Left ventricle myocardium inferior (tissue), 1 donor: ENCODE data around the gene GAA. TPM values are rescaled to one million over a fixed set of nuclear protein-coding genes. Genes with fewer than 3 reads are reported as not detected.
A peak's percentile ranks its signal among the peaks of the same experiment; 100 is the strongest.

Experiments
- DNase-seq: peaks from one replicate; pipeline ENCODE4 v3.0.0-alpha.2; 2020
- H3K27ac ChIP-seq: fragments of 200-600 bp; replicated peaks from 2 replicates; pipeline ENCODE4 v1.8.0; 2021
- H3K27me3 ChIP-seq: fragments of 200-600 bp; 2 replicates; pipeline ENCODE4 v1.8.0; 2021; ENCODE audit warnings: low read depth
- H3K36me3 ChIP-seq: fragments of 200-600 bp; 2 replicates; pipeline ENCODE4 v1.8.0; 2021
- H3K4me1 ChIP-seq: fragments of 200-600 bp; 2 replicates; pipeline ENCODE4 v1.8.0; 2021
- H3K4me3 ChIP-seq: fragments of 200-600 bp; 2 replicates; pipeline ENCODE4 v1.8.0; 2021; ENCODE audit warnings: mild to moderate bottlenecking, moderate library complexity
- H3K9me3 ChIP-seq: fragments of 200-600 bp; replicated peaks from 2 replicates; pipeline ENCODE4 v1.8.0; 2021
- intact Hi-C: fragments of 100-400 bp; cut with micrococcal nuclease; formaldehyde crosslinking; loops from one replicate; pipeline ENCODE4 v1.11.0; 2022
- total RNA-seq: library from RNA; stranded (reverse); fragmentation: NEBNext Ultra II Directional; extraction: Animal tissue kit (Norgen Biotek cat#: 25700); gene quantifications from one replicate; pipeline ENCODE4 v1.2.1, GENCODE V29; 2021
- TF ChIP-seq, protein P1 (sequence below): fragments of 200-600 bp; IDR thresholded peaks from 2 replicates; pipeline ENCODE4 v1.8.0; 2021; ENCODE audit warnings: antibody characterized with exemption, mild to moderate bottlenecking, borderline replicate concordance
- donor health status: DM: no; HTN: yes; CAD: no; lungs with severe emphysema.

GAA gene
- total RNA-seq, 1 donor from 2014 or later, result 44.4 TPM

GRCh38 chr17:80060644-80061043, 40.7 kb upstream of the GAA start:
- Histone ChIP-seq H3K27ac (no peak overlapping the region), H3K4me1 (no peaks in the 10 kb centered on the region), H3K27me3 (no peaks in the 10 kb centered on the region), H3K36me3 (peaks cover 5% of the 10 kb centered on the region), H3K9me3 (no peaks in the 10 kb centered on the region), H3K4me3 (no peak overlapping the region)
- DNase-seq, result no peak
- TF ChIP-seq, protein P1, sequence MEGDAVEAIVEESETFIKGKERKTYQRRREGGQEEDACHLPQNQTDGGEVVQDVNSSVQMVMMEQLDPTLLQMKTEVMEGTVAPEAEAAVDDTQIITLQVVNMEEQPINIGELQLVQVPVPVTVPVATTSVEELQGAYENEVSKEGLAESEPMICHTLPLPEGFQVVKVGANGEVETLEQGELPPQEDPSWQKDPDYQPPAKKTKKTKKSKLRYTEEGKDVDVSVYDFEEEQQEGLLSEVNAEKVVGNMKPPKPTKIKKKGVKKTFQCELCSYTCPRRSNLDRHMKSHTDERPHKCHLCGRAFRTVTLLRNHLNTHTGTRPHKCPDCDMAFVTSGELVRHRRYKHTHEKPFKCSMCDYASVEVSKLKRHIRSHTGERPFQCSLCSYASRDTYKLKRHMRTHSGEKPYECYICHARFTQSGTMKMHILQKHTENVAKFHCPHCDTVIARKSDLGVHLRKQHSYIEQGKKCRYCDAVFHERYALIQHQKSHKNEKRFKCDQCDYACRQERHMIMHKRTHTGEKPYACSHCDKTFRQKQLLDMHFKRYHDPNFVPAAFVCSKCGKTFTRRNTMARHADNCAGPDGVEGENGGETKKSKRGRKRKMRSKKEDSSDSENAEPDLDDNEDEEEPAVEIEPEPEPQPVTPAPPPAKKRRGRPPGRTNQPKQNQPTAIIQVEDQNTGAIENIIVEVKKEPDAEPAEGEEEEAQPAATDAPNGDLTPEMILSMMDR, result no peak
- intact Hi-C loops, result no loop called here

- TF ChIP-seq, protein P1, result no peak
- no peaks in the 10 kb centered on the region for H3K9me3 ChIP-seq
- no peak overlapping the region for H3K4me3 ChIP-seq
- intact Hi-C loops, result no loop called here
- H3K27ac ChIP-seq, result no peak overlapping the region
- H3K36me3 ChIP-seq, result peaks cover 5% of the 10 kb centered on the region
- H3K4me1 ChIP-seq, result no peaks in the 10 kb centered on the region
- H3K27me3 ChIP-seq, result no peaks in the 10 kb centered on the region
- DNase-seq, result no peak
Measured at GRCh38 chr17:80061421-80061820, 40.0 kb upstream of the GAA start.

DNA sequence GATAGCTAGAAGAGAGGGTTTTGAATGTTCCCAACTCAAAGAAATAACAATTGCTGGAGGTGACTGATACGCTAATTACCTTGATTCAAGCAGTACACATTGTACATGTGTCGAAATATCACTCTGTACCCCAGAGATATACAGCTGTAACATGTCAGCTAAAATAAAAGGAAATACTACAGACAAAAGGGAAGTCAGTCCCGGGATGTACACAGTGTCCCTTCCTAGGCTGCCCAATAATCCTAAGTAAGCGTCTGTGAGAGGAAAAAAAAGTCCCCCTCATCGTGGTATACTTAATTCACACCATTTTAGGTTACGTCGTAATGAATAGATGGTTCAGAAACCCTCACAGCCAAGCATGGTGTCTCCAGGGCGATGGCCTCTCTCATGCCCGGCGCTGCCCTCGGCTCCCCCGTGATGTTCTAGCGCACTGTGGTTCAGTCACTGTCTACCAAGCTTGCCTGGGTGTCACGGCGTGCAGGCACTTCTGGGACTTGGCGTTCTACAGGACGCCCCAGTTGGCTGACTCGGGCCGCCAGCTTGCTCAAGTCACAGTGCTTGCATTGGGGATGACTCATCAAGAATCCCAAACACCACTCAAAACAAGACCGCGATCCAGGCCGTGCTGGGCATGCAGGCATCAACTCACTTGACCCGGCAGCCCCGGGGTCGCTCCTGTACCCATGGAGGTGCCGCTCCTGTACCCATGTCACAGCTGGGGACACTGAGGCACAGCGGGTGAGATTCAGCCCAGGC, 37.4 kb upstream of the GAA start:
- no peaks in the 10 kb centered on the region for H3K27me3 ChIP-seq
- TF ChIP-seq, protein P1, result no peak
- H3K4me1 ChIP-seq, result peaks cover 8% of the 10 kb centered on the region
- H3K27ac ChIP-seq, result peak overlapping the region; percentile 21
- H3K9me3 ChIP-seq, result no peaks in the 10 kb centered on the region
- intact Hi-C loops, result no loop called here
- H3K4me3 ChIP-seq, result no peak overlapping the region
- peaks cover 2% of the 10 kb centered on the region for H3K36me3 ChIP-seq
- no peak for DNase-seq

- peak overlapping the region; percentile 21 for H3K27ac ChIP-seq
- intact Hi-C loops, result no loop called here
Measured at GRCh38 chr17:80064696-80065095, 36.7 kb upstream of the GAA start.

GRCh38 chr17:80065478-80066170, 35.8 kb upstream of the GAA start:
- no peaks in the 10 kb centered on the region for H3K27me3 ChIP-seq
- H3K4me1 ChIP-seq, result peaks cover 24% of the 10 kb centered on the region
- no peak for DNase-seq
- H3K4me3 ChIP-seq, result no peak overlapping the region
- H3K36me3 ChIP-seq, result no peaks in the 10 kb centered on the region
- H3K27ac ChIP-seq, result no peak overlapping the region
- no peaks in the 10 kb centered on the region for H3K9me3 ChIP-seq
- intact Hi-C loops, result no loop called here
- TF ChIP-seq, protein P1, result no peak

More at GRCh38 chr17:80064696-80065095, 36.7 kb upstream of the GAA start:
- peaks cover 15% of the 10 kb centered on the region for H3K4me1 ChIP-seq
- DNase-seq, result no peak
- TF ChIP-seq, protein P1, result no peak
- H3K36me3 ChIP-seq, result no peaks in the 10 kb centered on the region
- no peak overlapping the region for H3K4me3 ChIP-seq
- no peaks in the 10 kb centered on the region for H3K27me3 ChIP-seq
- no peaks in the 10 kb centered on the region for H3K9me3 ChIP-seq
